ENCODE results near the gene SLC24A3.

SLC24A3 gene

GRCh38 chr20:19498756-19499155 is 286.3 kb downstream of the SLC24A3 start:
- no peaks in the 10 kb centered on the region for H3K27me3 ChIP-seq (ENCODE audit: control insufficient read depth in 2 of 2, insufficient read depth in 2 of 2, low read length in 2 of 2)
- no peak overlapping the region for H3K9ac ChIP-seq (ENCODE audit: low read depth in 1 of 2, low read length in 2 of 2)
- no peaks in the 10 kb centered on the region for H3K4me1 ChIP-seq (ENCODE audit: control insufficient read depth in 2 of 2, insufficient read depth in 2 of 2, low read length in 2 of 2)
- no peak overlapping the region for H3K4me3 ChIP-seq (ENCODE audit: low read length in 2 of 2)
- H3K36me3 ChIP-seq (ENCODE audit: control insufficient read depth in 2 of 2, insufficient read depth in 2 of 2, low read length in 2 of 2) = no peaks in the 10 kb centered on the region
- no peak overlapping the region for H3K27ac ChIP-seq (ENCODE audit: low read depth in 2 of 2, low read length in 2 of 2)
- H3K9me3 ChIP-seq (ENCODE audit: control insufficient read depth in 2 of 2, low read length in 2 of 2) = no peaks in the 10 kb centered on the region

- Histone ChIP-seq H3K36me3 (ENCODE audit: control insufficient read depth in 2 of 2, insufficient read depth in 2 of 2, low read length in 2 of 2) (no peaks in the 10 kb centered on the region), H3K9ac (ENCODE audit: low read depth in 1 of 2, low read length in 2 of 2) (no peak overlapping the region), H3K27ac (ENCODE audit: low read depth in 2 of 2, low read length in 2 of 2) (no peak overlapping the region), H3K9me3 (ENCODE audit: control insufficient read depth in 2 of 2, low read length in 2 of 2) (no peaks in the 10 kb centered on the region), H3K27me3 (ENCODE audit: control insufficient read depth in 2 of 2, insufficient read depth in 2 of 2, low read length in 2 of 2) (no peaks in the 10 kb centered on the region), H3K4me3 (ENCODE audit: low read length in 2 of 2) (no peak overlapping the region), H3K4me1 (ENCODE audit: control insufficient read depth in 2 of 2, insufficient read depth in 2 of 2, low read length in 2 of 2) (no peaks in the 10 kb centered on the region)
Observed at GRCh38 chr20:19501476-19502115, 289.2 kb downstream of the SLC24A3 start.

GRCh38 chr20:19502169-19502568 is 289.7 kb downstream of the SLC24A3 start:
- Histone ChIP-seq H3K9me3 (ENCODE audit: control insufficient read depth in 2 of 2, low read length in 2 of 2) (no peaks in the 10 kb centered on the region), H3K36me3 (ENCODE audit: control insufficient read depth in 2 of 2, insufficient read depth in 2 of 2, low read length in 2 of 2) (no peaks in the 10 kb centered on the region), H3K9ac (ENCODE audit: low read depth in 1 of 2, low read length in 2 of 2) (no peak overlapping the region), H3K27ac (ENCODE audit: low read depth in 2 of 2, low read length in 2 of 2) (no peak overlapping the region), H3K27me3 (ENCODE audit: control insufficient read depth in 2 of 2, insufficient read depth in 2 of 2, low read length in 2 of 2) (no peaks in the 10 kb centered on the region), H3K4me3 (ENCODE audit: low read length in 2 of 2) (no peak overlapping the region), H3K4me1 (ENCODE audit: control insufficient read depth in 2 of 2, insufficient read depth in 2 of 2, low read length in 2 of 2) (no peaks in the 10 kb centered on the region)

GRCh38 chr20:19504251-19504650 is 291.8 kb downstream of the SLC24A3 start:
- Histone ChIP-seq H3K36me3 (ENCODE audit: control insufficient read depth in 2 of 2, insufficient read depth in 2 of 2, low read length in 2 of 2) (no peaks in the 10 kb centered on the region), H3K9ac (ENCODE audit: low read depth in 1 of 2, low read length in 2 of 2) (no peak overlapping the region), H3K27me3 (ENCODE audit: control insufficient read depth in 2 of 2, insufficient read depth in 2 of 2, low read length in 2 of 2) (no peaks in the 10 kb centered on the region), H3K4me1 (ENCODE audit: control insufficient read depth in 2 of 2, insufficient read depth in 2 of 2, low read length in 2 of 2) (no peaks in the 10 kb centered on the region), H3K27ac (ENCODE audit: low read depth in 2 of 2, low read length in 2 of 2) (no peak overlapping the region), H3K9me3 (ENCODE audit: control insufficient read depth in 2 of 2, low read length in 2 of 2) (no peaks in the 10 kb centered on the region), H3K4me3 (ENCODE audit: low read length in 2 of 2) (no peak overlapping the region)

- Histone ChIP-seq H3K9me3 (ENCODE audit: control insufficient read depth in 2 of 2, low read length in 2 of 2) (no peaks in the 10 kb centered on the region), H3K4me1 (ENCODE audit: control insufficient read depth in 2 of 2, insufficient read depth in 2 of 2, low read length in 2 of 2) (no peaks in the 10 kb centered on the region), H3K27ac (ENCODE audit: low read depth in 2 of 2, low read length in 2 of 2) (no peak overlapping the region), H3K9ac (ENCODE audit: low read depth in 1 of 2, low read length in 2 of 2) (no peak overlapping the region), H3K27me3 (ENCODE audit: control insufficient read depth in 2 of 2, insufficient read depth in 2 of 2, low read length in 2 of 2) (no peaks in the 10 kb centered on the region), H3K4me3 (ENCODE audit: low read length in 2 of 2) (no peak overlapping the region), H3K36me3 (ENCODE audit: control insufficient read depth in 2 of 2, insufficient read depth in 2 of 2, low read length in 2 of 2) (no peaks in the 10 kb centered on the region)
Observed at GRCh38 chr20:19506021-19506420, 293.6 kb downstream of the SLC24A3 start.

- no peak overlapping the region for H3K9ac ChIP-seq (ENCODE audit: low read depth in 1 of 2, low read length in 2 of 2)
- H3K36me3 ChIP-seq (ENCODE audit: control insufficient read depth in 2 of 2, insufficient read depth in 2 of 2, low read length in 2 of 2) = no peaks in the 10 kb centered on the region
- no peaks in the 10 kb centered on the region for H3K9me3 ChIP-seq (ENCODE audit: control insufficient read depth in 2 of 2, low read length in 2 of 2)
- H3K27ac ChIP-seq (ENCODE audit: low read depth in 2 of 2, low read length in 2 of 2) = no peak overlapping the region
- no peak overlapping the region for H3K4me3 ChIP-seq (ENCODE audit: low read length in 2 of 2)
- H3K27me3 ChIP-seq (ENCODE audit: control insufficient read depth in 2 of 2, insufficient read depth in 2 of 2, low read length in 2 of 2) = no peaks in the 10 kb centered on the region
- H3K4me1 ChIP-seq (ENCODE audit: control insufficient read depth in 2 of 2, insufficient read depth in 2 of 2, low read length in 2 of 2) = no peaks in the 10 kb centered on the region
Observed at GRCh38 chr20:19508449-19508848, 296.0 kb downstream of the SLC24A3 start.

- Histone ChIP-seq H3K9ac (ENCODE audit: low read depth in 1 of 2, low read length in 2 of 2) (no peak overlapping the region), H3K27me3 (ENCODE audit: control insufficient read depth in 2 of 2, insufficient read depth in 2 of 2, low read length in 2 of 2) (no peaks in the 10 kb centered on the region), H3K4me3 (ENCODE audit: low read length in 2 of 2) (no peak overlapping the region), H3K9me3 (ENCODE audit: control insufficient read depth in 2 of 2, low read length in 2 of 2) (no peaks in the 10 kb centered on the region), H3K27ac (ENCODE audit: low read depth in 2 of 2, low read length in 2 of 2) (no peak overlapping the region), H3K36me3 (ENCODE audit: control insufficient read depth in 2 of 2, insufficient read depth in 2 of 2, low read length in 2 of 2) (no peaks in the 10 kb centered on the region), H3K4me1 (ENCODE audit: control insufficient read depth in 2 of 2, insufficient read depth in 2 of 2, low read length in 2 of 2) (no peaks in the 10 kb centered on the region)
Observed at GRCh38 chr20:19510611-19511010, 298.2 kb downstream of the SLC24A3 start.

GRCh38 chr20:19511931-19512330 is 299.5 kb downstream of the SLC24A3 start:
- no peaks in the 10 kb centered on the region for H3K27me3 ChIP-seq (ENCODE audit: control insufficient read depth in 2 of 2, insufficient read depth in 2 of 2, low read length in 2 of 2)
- H3K9ac ChIP-seq (ENCODE audit: low read depth in 1 of 2, low read length in 2 of 2) = no peak overlapping the region
- no peak overlapping the region for H3K4me3 ChIP-seq (ENCODE audit: low read length in 2 of 2)
- H3K27ac ChIP-seq (ENCODE audit: low read depth in 2 of 2, low read length in 2 of 2) = no peak overlapping the region
- H3K9me3 ChIP-seq (ENCODE audit: control insufficient read depth in 2 of 2, low read length in 2 of 2) = no peaks in the 10 kb centered on the region
- H3K4me1 ChIP-seq (ENCODE audit: control insufficient read depth in 2 of 2, insufficient read depth in 2 of 2, low read length in 2 of 2) = no peaks in the 10 kb centered on the region
- no peaks in the 10 kb centered on the region for H3K36me3 ChIP-seq (ENCODE audit: control insufficient read depth in 2 of 2, insufficient read depth in 2 of 2, low read length in 2 of 2)

GRCh38 chr20:19512886-19513677 is 300.6 kb downstream of the SLC24A3 start:
- H3K9ac ChIP-seq (ENCODE audit: low read depth in 1 of 2, low read length in 2 of 2) = no peak overlapping the region
- no peaks in the 10 kb centered on the region for H3K27me3 ChIP-seq (ENCODE audit: control insufficient read depth in 2 of 2, insufficient read depth in 2 of 2, low read length in 2 of 2)
- H3K36me3 ChIP-seq (ENCODE audit: control insufficient read depth in 2 of 2, insufficient read depth in 2 of 2, low read length in 2 of 2) = no peaks in the 10 kb centered on the region
- no peak overlapping the region for H3K27ac ChIP-seq (ENCODE audit: low read depth in 2 of 2, low read length in 2 of 2)
- H3K4me1 ChIP-seq (ENCODE audit: control insufficient read depth in 2 of 2, insufficient read depth in 2 of 2, low read length in 2 of 2) = no peaks in the 10 kb centered on the region
- H3K9me3 ChIP-seq (ENCODE audit: control insufficient read depth in 2 of 2, low read length in 2 of 2) = no peaks in the 10 kb centered on the region
- H3K4me3 ChIP-seq (ENCODE audit: low read length in 2 of 2) = no peak overlapping the region

- Histone ChIP-seq H3K27ac (ENCODE audit: low read depth in 2 of 2, low read length in 2 of 2) (no peak overlapping the region), H3K4me1 (ENCODE audit: control insufficient read depth in 2 of 2, insufficient read depth in 2 of 2, low read length in 2 of 2) (no peaks in the 10 kb centered on the region)
Observed at GRCh38 chr20:19515074-19515473, 302.6 kb downstream of the SLC24A3 start.

More at GRCh38 chr20:19515074-19515473, 302.6 kb downstream of the SLC24A3 start:
- H3K9me3 ChIP-seq (ENCODE audit: control insufficient read depth in 2 of 2, low read length in 2 of 2) = no peaks in the 10 kb centered on the region
- H3K4me3 ChIP-seq (ENCODE audit: low read length in 2 of 2) = no peak overlapping the region
- no peaks in the 10 kb centered on the region for H3K36me3 ChIP-seq (ENCODE audit: control insufficient read depth in 2 of 2, insufficient read depth in 2 of 2, low read length in 2 of 2)
- no peak overlapping the region for H3K9ac ChIP-seq (ENCODE audit: low read depth in 1 of 2, low read length in 2 of 2)
- H3K27me3 ChIP-seq (ENCODE audit: control insufficient read depth in 2 of 2, insufficient read depth in 2 of 2, low read length in 2 of 2) = no peaks in the 10 kb centered on the region
